HCT116 (cell line): ENCODE results near the gene DCST2. TPM values are rescaled to one million over a fixed set of nuclear protein-coding genes. Genes with fewer than 3 reads are reported as not detected.

Experiments used
- ATAC-seq: fragments of 200-7000 bp; cut with Tn5 transposase; 2 replicates; pipeline ENCODE4 v1.9.1; 2020; ENCODE audit warnings: mild to moderate bottlenecking, moderate library complexity
- BruUV-seq: library from RNA; stranded (reverse); fragments of 400-500 nt; replicated peaks from 2 replicates; lab custom pipeline; 2021; lab: Mats Ljungman, UMichigan
- CTCF ChIA-PET: fragments of 300-600 bp; sonication (Branson Sonifier 250); formaldehyde crosslinking; loops from one replicate; lab custom pipeline; 2021; ENCODE audit warnings: antibody characterized with exemption; lab: Charles Lee
- POLR2A ChIA-PET: fragments of 300-600, 350-600 bp; sonication (Branson Sonifier 250); formaldehyde crosslinking; loops from one replicate; lab custom pipeline; 2021; ENCODE audit warnings: antibody characterized with exemption; lab: Charles Lee
- RAD21 ChIA-PET, 2 experiments: fragments of 300-600 bp; sonication (Branson Sonifier 250); formaldehyde crosslinking; loops; one replicate each; lab custom pipeline; 2023; ENCODE audit warnings: low total read pairs in 2 of 2; ENCODE audit not compliant: uncharacterized antibody in 2 of 2, unreplicated experiment in 2 of 2, low non-redundant PET in 1 of 2; lab: Charles Lee
- DNase-seq: peaks from one replicate; pipeline ENCODE4 v3.0.0-alpha.2; 2010; ENCODE audit warnings: low read depth, low spot score
- H2AFZ ChIP-seq: fragments of 200-600 bp; shearing (Covaris generic), sonication (generic); 2 replicates; pipeline ENCODE4 v1.6.1; 2017; ENCODE audit warnings: low read depth, mixed run types, mixed read lengths, antibody characterized with exemption, low read length; ENCODE audit not compliant: poor library complexity, severe bottlenecking
- H3K27ac ChIP-seq: 2 replicates; pipeline ENCODE4 v1.5.1; 2012; ENCODE audit warnings: low read depth, low read length
- H3K27me3 ChIP-seq: fragments of 200-600 bp; sonication (generic); 2 replicates; pipeline ENCODE4 v1.6.1; 2016; ENCODE audit warnings: mixed run types, low read length, mixed read lengths; ENCODE audit not compliant: insufficient read depth
- H3K36me3 ChIP-seq, 2 experiments: fragments of 200-500 bp in 1 of 2; fragments of 200-600 bp in 1 of 2; sonication (Bioruptor generic) in 1 of 2; sonication (generic) in 1 of 2; 2 replicates each; pipeline versions ENCODE4 v1.5.1 to v1.6.1; 2014 to 2016; ENCODE audit warnings: low read length in 2 of 2, inconsistent platforms in 1 of 2, mixed read lengths in 1 of 2, mixed run types in 1 of 2; ENCODE audit not compliant: insufficient read depth in 2 of 2, control insufficient read depth in 1 of 2
- H3K4me1 ChIP-seq, 2 experiments: fragments of 200-600 bp in 1 of 2; sonication (generic) in 1 of 2; 2 replicates each; pipeline versions ENCODE4 v1.5.1 to v1.6.1; 2012 to 2017; ENCODE audit warnings: low read length in 2 of 2, inconsistent platforms in 1 of 2, mild to moderate bottlenecking in 1 of 2, mixed read lengths in 1 of 2, mixed run types in 1 of 2, moderate library complexity in 1 of 2; ENCODE audit not compliant: insufficient read depth in 2 of 2, control insufficient read depth in 1 of 2
- H3K4me2 ChIP-seq: fragments of 200-600 bp; sonication (generic); 2 replicates; pipeline ENCODE4 v1.6.1; 2017; ENCODE audit warnings: mixed run types, low read length, mixed read lengths
- H3K4me3 ChIP-seq, 2 experiments: fragments of 200-600 bp in 1 of 2; sonication (generic) in 1 of 2; replicated peaks in 1 of 2; 2 replicates each; pipeline ENCODE4 v1.5.1; 2011 to 2016; ENCODE audit warnings: low read length in 2 of 2, control low read depth in 1 of 2, low read depth in 1 of 2, mild to moderate bottlenecking in 1 of 2, mixed read lengths in 1 of 2, mixed run types in 1 of 2
- H3K79me2 ChIP-seq: fragments of 200-600 bp; sonication (generic); 2 replicates; pipeline ENCODE4 v1.6.1; 2017; ENCODE audit warnings: mild to moderate bottlenecking, mixed run types, low read length, moderate library complexity, mixed read lengths; ENCODE audit not compliant: insufficient read depth
- H3K9ac ChIP-seq: fragments of 200-600 bp; sonication (generic); 2 replicates; pipeline ENCODE4 v1.6.1; 2016; ENCODE audit warnings: low read length, mixed read lengths
- H3K9me2 ChIP-seq: fragments of 200-600 bp; sonication (generic), shearing (Covaris generic); 2 replicates; pipeline ENCODE4 v1.6.1; 2017; ENCODE audit warnings: mixed run types, mild to moderate bottlenecking, moderate library complexity; ENCODE audit not compliant: insufficient read depth
- H3K9me3 ChIP-seq, 2 experiments: fragments of 200-500 bp in 1 of 2; fragments of 200-600 bp in 1 of 2; sonication (Bioruptor generic) in 1 of 2; sonication (generic) in 1 of 2; 2 replicates each; pipeline ENCODE4 v1.6.1; 2014 to 2017; ENCODE audit warnings: low read length in 2 of 2, mixed read lengths in 2 of 2, inconsistent platforms in 1 of 2, low read depth in 1 of 2, mild to moderate bottlenecking in 1 of 2, mixed run types in 1 of 2, moderate library complexity in 1 of 2; ENCODE audit not compliant: control insufficient read depth in 1 of 2, insufficient read depth in 1 of 2
- H4K20me1 ChIP-seq: fragments of 200-600 bp; sonication (generic), shearing (Covaris generic); 2 replicates; pipeline ENCODE4 v1.6.1; 2017; ENCODE audit warnings: mixed run types, mild to moderate bottlenecking, moderate library complexity; ENCODE audit not compliant: insufficient read depth
- CBX3 ChIP-seq: IDR thresholded peaks from 2 replicates; pipeline ENCODE4 v1.6.1; 2012; ENCODE audit warnings: low read depth
- CTCF ChIP-seq, 3 experiments: fragments of 200-600 bp in 1 of 3; sonication (generic) in 1 of 3; IDR thresholded peaks in 2 of 3; conservative IDR thresholded peaks in 1 of 3; 2 replicates each; pipeline ENCODE4 v1.5.1; 2012 to 2017; ENCODE audit warnings: low read depth in 2 of 3, low read length in 2 of 3, antibody characterized with exemption in 1 of 3, borderline replicate concordance in 1 of 3, control low read depth in 1 of 3, mild to moderate bottlenecking in 1 of 3, mixed read lengths in 1 of 3, mixed run types in 1 of 3, moderate library complexity in 1 of 3; ENCODE audit not compliant: insufficient read depth in 1 of 3
- EGR1 ChIP-seq: IDR thresholded peaks from 2 replicates; pipeline ENCODE4 v1.6.1; 2012; ENCODE audit warnings: low read depth
- ELF1 ChIP-seq: IDR thresholded peaks from 2 replicates; pipeline ENCODE4 v1.6.1; 2012; ENCODE audit warnings: low read depth, borderline replicate concordance
- EZH2phosphoT487 ChIP-seq: fragments of 200-600 bp; IDR thresholded peaks from 2 replicates; pipeline ENCODE4 v1.6.1; 2018; ENCODE audit warnings: antibody characterized with exemption, borderline replicate concordance
- FOSL1 ChIP-seq: IDR thresholded peaks from 2 replicates; pipeline ENCODE4 v1.6.1; 2012; ENCODE audit warnings: low read depth
- JUND ChIP-seq: IDR thresholded peaks from 2 replicates; pipeline ENCODE4 v1.6.1; 2012
- POLR2AphosphoS5 ChIP-seq: IDR thresholded peaks from 2 replicates; pipeline ENCODE4 v1.6.1; 2011; ENCODE audit warnings: mild to moderate bottlenecking, low read depth, low read length, moderate library complexity
- RAD21 ChIP-seq: IDR thresholded peaks from 2 replicates; pipeline ENCODE4 v1.6.1; 2012; ENCODE audit warnings: low read depth, mild to moderate bottlenecking
- SIN3A ChIP-seq: IDR thresholded peaks from 2 replicates; pipeline ENCODE4 v1.6.1; 2012; ENCODE audit warnings: low read depth
- ZBTB33 ChIP-seq: IDR thresholded peaks from 2 replicates; pipeline ENCODE4 v1.6.1; 2011; ENCODE audit warnings: mild to moderate bottlenecking, low read length, moderate library complexity; ENCODE audit not compliant: insufficient replicate concordance; ENCODE audit errors: extremely low read depth
- intact Hi-C: fragments of 100-400 bp; cut with micrococcal nuclease; formaldehyde crosslinking; loops from 2 replicates; pipeline ENCODE4 v1.10.0; 2022
- total RNA-seq: library from RNA; stranded (reverse); gene quantifications from one replicate; pipeline ENCODE4 v1.2.1, GENCODE V29; 2021; ENCODE audit not compliant: unreplicated experiment
- TF ChIP-seq, protein P1 (sequence below): IDR thresholded peaks from 2 replicates; pipeline ENCODE4 v1.6.1; 2012

Gene DCST2
- total RNA-seq, 1 experiment from 2014 or later, result 2.0 TPM

GRCh38 chr1:155049651-155050559 lies 16.3 kb upstream of the DCST2 start:
- RAD21 ChIA-PET, result no interaction called here
- H3K27ac ChIP-seq, result peak overlapping the region; percentile 93
- TF ChIP-seq POLR2AphosphoS5 (0 out of 2 replicates have a peak, but pooled peaks have one; percentile 32), RAD21 (no peak)

GRCh38 chr1:155048449-155049334 lies 15.1 kb upstream of the DCST2 start:
- Histone ChIP-seq H4K20me1 (no peaks in the 10 kb centered on the region), H3K9me2 (no peaks in the 10 kb centered on the region), H3K4me3 (no peak overlapping the region), H3K27ac (no peak overlapping the region), H2AFZ (no peak overlapping the region), H3K4me2 (no peak overlapping the region), H3K9me3 (no peaks in the 10 kb centered on the region), H3K79me2 (peaks cover 25% of the 10 kb centered on the region), H3K36me3 (no peaks in the 10 kb centered on the region; a peak in 1 of 4 replicates), H3K4me1 (peaks cover 22 to 56% of the 10 kb centered on the region in 2 experiments), H3K27me3 (no peaks in the 10 kb centered on the region), H3K9ac (no peak overlapping the region)
- intact Hi-C loops, result no loop called here
- CTCF ChIA-PET, result interaction anchor here (1.0 to 1.6 kb wide), 3 partner anchors 10 to 49 kb away, joined by 4 to 6 read pairs (median 4); no protein-coding TSS in a partner anchor
- no TSS peak for BruUV-seq
- POLR2A ChIA-PET, result no interaction called here
- RAD21 ChIA-PET, result no interaction called here
- DNase-seq (no peak), ATAC-seq (no peak)
- TF ChIP-seq FOSL1, result no peak
- no peak for TF ChIP-seq CBX3
- TF ChIP-seq SIN3A, result no peak
- no peak for TF ChIP-seq ZBTB33
- TF ChIP-seq, protein P1, sequence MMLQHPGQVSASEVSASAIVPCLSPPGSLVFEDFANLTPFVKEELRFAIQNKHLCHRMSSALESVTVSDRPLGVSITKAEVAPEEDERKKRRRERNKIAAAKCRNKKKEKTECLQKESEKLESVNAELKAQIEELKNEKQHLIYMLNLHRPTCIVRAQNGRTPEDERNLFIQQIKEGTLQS, result no peak
- TF ChIP-seq JUND, result no peak
- no peak for TF ChIP-seq EGR1
- no peak for TF ChIP-seq EZH2phosphoT487
- no peak for TF ChIP-seq CTCF (IDR thresholded peaks at IDR 0.05 in 2 of 3, conservative IDR thresholded peaks at IDR 0.05 in 1 of 3; ENCODE audit: borderline replicate concordance in 1 of 3, insufficient read depth in 1 of 3, low read depth in 2 of 3, low read length in 2 of 3)
- TF ChIP-seq ELF1, result no peak
- TF ChIP-seq POLR2AphosphoS5, result no peak

More at GRCh38 chr1:155049651-155050559, 16.3 kb upstream of the DCST2 start:
- DNase-seq (no peak), ATAC-seq (no peak)
- Histone ChIP-seq H2AFZ (no peak overlapping the region), H3K79me2 (peaks cover 33% of the 10 kb centered on the region), H3K27me3 (no peaks in the 10 kb centered on the region), H3K4me1 (peaks cover 19 to 49% of the 10 kb centered on the region in 2 experiments), H3K4me3 (peak overlapping the region; percentile 90 to 94), H3K9me3 (no peaks in the 10 kb centered on the region), H3K36me3 (peaks cover 6 to 10% of the 10 kb centered on the region in 2 experiments; a peak in 3 of 4 replicates), H4K20me1 (no peaks in the 10 kb centered on the region), H3K9me2 (no peaks in the 10 kb centered on the region), H3K9ac (peak overlapping the region; percentile 90), H3K4me2 (peak overlapping the region; percentile 100)
- intact Hi-C loops, result loop anchor here (5.0 kb wide), 1 partner anchor 48 kb away; the partner anchor contains the start of gene ZBTB7B
- TSS peak; percentile 79 for BruUV-seq
- POLR2A ChIA-PET, result interaction anchor here (1.1 to 1.2 kb wide), 2 partner anchors 118 to 123 kb away, joined by 3 read pairs; partner anchors contain the start of gene KRTCAP2
- CTCF ChIA-PET, result interaction anchor here (1.2 to 1.6 kb wide), 6 partner anchors 12 to 145 kb away, joined by 3 to 14 read pairs (median 5); partner anchors contain the start of gene SHC1
